Panc1 (cell line): ENCODE data around the gene BBS9. TPM values are rescaled to one million over a fixed set of nuclear protein-coding genes. Genes with fewer than 3 reads are reported as not detected.

Source experiments
- ATAC-seq: fragments of 200-7000 bp; cut with Tn5 transposase; 2 replicates; pipeline ENCODE4 v1.9.1; 2020; ENCODE audit warnings: mild to moderate bottlenecking, moderate library complexity
- BruUV-seq: library from RNA; stranded (reverse); fragments of 400-500 nt; replicated peaks from 2 replicates; lab custom pipeline; 2021; lab: Mats Ljungman, UMichigan
- CTCF ChIA-PET: fragments of 300-600 bp; sonication (Branson Sonifier 250); formaldehyde crosslinking; loops from one replicate; lab custom pipeline; 2022; ENCODE audit warnings: antibody characterized with exemption; lab: Charles Lee
- POLR2A ChIA-PET: fragments of 300-600 bp; sonication (Branson Sonifier 250); formaldehyde crosslinking; loops from one replicate; lab custom pipeline; 2022; ENCODE audit warnings: antibody characterized with exemption; lab: Charles Lee
- DNase-seq: peaks from one replicate; pipeline ENCODE4 v3.0.0-alpha.2; 2010; ENCODE audit warnings: low read depth, low spot score
- H3K27ac ChIP-seq: 2 replicates; pipeline ENCODE4 v1.5.1; 2011; ENCODE audit warnings: mild to moderate bottlenecking, low read length, inconsistent platforms
- H3K27me3 ChIP-seq: fragments of 200-500 bp; sonication (Bioruptor generic); 2 replicates; pipeline ENCODE4 v1.6.0; 2014; ENCODE audit warnings: low read length, inconsistent platforms; ENCODE audit not compliant: control insufficient read depth, insufficient read depth
- H3K36me3 ChIP-seq: fragments of 200-500 bp; sonication (Bioruptor generic); 2 replicates; pipeline ENCODE4 v1.5.1; 2014; ENCODE audit warnings: inconsistent platforms, mild to moderate bottlenecking, low read length, moderate library complexity; ENCODE audit not compliant: control insufficient read depth, insufficient read depth
- H3K4me1 ChIP-seq: 2 replicates; pipeline ENCODE4 v1.5.1; 2011; ENCODE audit warnings: inconsistent platforms, mild to moderate bottlenecking, low read length, moderate library complexity; ENCODE audit not compliant: control insufficient read depth, insufficient read depth
- H3K4me3 ChIP-seq, 2 experiments: 2 replicates each; pipeline ENCODE4 v1.5.1; 2011 to 2012; ENCODE audit warnings: low read depth in 2 of 2, low read length in 2 of 2, mild to moderate bottlenecking in 2 of 2, inconsistent platforms in 1 of 2, moderate library complexity in 1 of 2
- H3K9me3 ChIP-seq: fragments of 200-500 bp; sonication (Bioruptor generic); 2 replicates; pipeline ENCODE4 v1.5.1; 2014; ENCODE audit warnings: low read depth, mild to moderate bottlenecking, inconsistent platforms, low read length, moderate library complexity; ENCODE audit not compliant: control insufficient read depth, insufficient read depth
- CTCF ChIP-seq: fragments of 450-650 bp; IDR thresholded peaks from 2 replicates; pipeline ENCODE4 v1.5.1; 2017; ENCODE audit warnings: mild to moderate bottlenecking
- POLR2AphosphoS5 ChIP-seq: IDR thresholded peaks from 2 replicates; pipeline ENCODE4 v1.6.1; 2012; ENCODE audit warnings: mild to moderate bottlenecking, low read depth, low read length, moderate library complexity
- REST ChIP-seq, 2 experiments: IDR thresholded peaks; 2 replicates each; pipeline ENCODE4 v1.6.1; 2011 to 2012; ENCODE audit warnings: low read depth in 2 of 2, control low read depth in 1 of 2, low read length in 1 of 2, mild to moderate bottlenecking in 1 of 2, moderate library complexity in 1 of 2; ENCODE audit not compliant: insufficient read depth in 1 of 2
- SIN3A ChIP-seq: IDR thresholded peaks from 2 replicates; pipeline ENCODE4 v1.6.1; 2012; ENCODE audit warnings: low read depth, mild to moderate bottlenecking, low read length, moderate library complexity, borderline replicate concordance; ENCODE audit not compliant: insufficient read depth
- TCF7L2 ChIP-seq: IDR thresholded peaks from 2 replicates; pipeline ENCODE4 v1.6.1; 2011; ENCODE audit warnings: mild to moderate bottlenecking, low read depth, low read length, inconsistent platforms
- in situ Hi-C: cut with HindIII; loops from 2 replicates; pipeline ENCODE4 v1.10.0; 2016; ENCODE audit warnings: low sequenced_read_pairs, low pct_unique_long_range_greater_than_20kb
- intact Hi-C: fragments of 100-400 bp; cut with micrococcal nuclease; formaldehyde crosslinking; loops from one replicate; pipeline ENCODE4 v1.10.0; 2022; ENCODE audit not compliant: unreplicated experiment
- total RNA-seq: library from RNA; stranded (reverse); gene quantifications from one replicate; pipeline ENCODE4 v1.2.1, GENCODE V29; 2021; ENCODE audit not compliant: unreplicated experiment

BBS9 gene
- total RNA-seq, 1 experiment from 2014 or later = 6.9 TPM

DNA sequence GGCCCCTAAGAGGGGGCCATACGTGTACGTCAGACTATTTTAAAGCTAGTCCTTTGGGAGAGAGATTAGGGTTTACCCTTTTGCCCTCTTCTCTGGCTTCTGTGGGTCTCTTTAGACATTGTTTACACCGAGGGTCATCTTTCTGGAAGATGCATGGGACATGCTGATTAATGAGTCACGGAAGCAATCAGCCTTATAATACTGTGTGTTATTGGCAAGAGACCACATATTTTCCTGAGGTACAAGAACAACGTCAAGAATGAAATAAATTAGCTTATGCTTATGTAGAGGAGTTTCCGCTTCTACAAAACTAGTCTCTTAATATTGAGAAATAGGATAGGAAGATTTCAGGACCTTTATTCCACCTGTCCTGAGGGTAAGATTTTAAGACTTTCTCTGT, 327.7 kb downstream of the BBS9 start:
- no peak for TF ChIP-seq REST (IDR thresholded peaks at IDR 0.05; ENCODE audit: insufficient read depth in 1 of 2, low read depth in 2 of 2, low read length in 1 of 2)
- TF ChIP-seq POLR2AphosphoS5 = no peak
- TF ChIP-seq CTCF = no peak
- no peak for TF ChIP-seq SIN3A
- TF ChIP-seq TCF7L2 = no peak
- DNase-seq (no peak), ATAC-seq (no peak)
- CTCF ChIA-PET = no interaction called here
- Histone ChIP-seq H3K27me3 (no peaks in the 10 kb centered on the region), H3K36me3 (no peaks in the 10 kb centered on the region), H3K9me3 (no peaks in the 10 kb centered on the region), H3K4me3 (no peak overlapping the region), H3K4me1 (no peaks in the 10 kb centered on the region), H3K27ac (no peak overlapping the region)
- intact Hi-C loops = loop anchor here (10.0 kb wide), 1 partner anchor 438 kb away; no protein-coding TSS in a partner anchor
- POLR2A ChIA-PET = no interaction called here
- BruUV-seq = no TSS peak
- in situ Hi-C loops = no loop called here

- DNase-seq (no peak), ATAC-seq (no peak)
- Histone ChIP-seq H3K4me1 (no peaks in the 10 kb centered on the region), H3K9me3 (no peaks in the 10 kb centered on the region), H3K27me3 (no peaks in the 10 kb centered on the region), H3K4me3 (no peak overlapping the region), H3K27ac (no peak overlapping the region), H3K36me3 (no peaks in the 10 kb centered on the region)
- intact Hi-C loops = loop anchor here (10.0 kb wide), 1 partner anchor 436 kb away; no protein-coding TSS in a partner anchor
- no TSS peak for BruUV-seq
- CTCF ChIA-PET = interaction anchor here (1.1 kb wide), 1 partner anchor 435 kb away, joined by 3 read pairs; no protein-coding TSS in a partner anchor
- in situ Hi-C loops = no loop called here
- POLR2A ChIA-PET = no interaction called here
- no peak for TF ChIP-seq SIN3A
- TF ChIP-seq TCF7L2 = no peak
- no peak for TF ChIP-seq POLR2AphosphoS5
- no peak for TF ChIP-seq REST (IDR thresholded peaks at IDR 0.05; ENCODE audit: insufficient read depth in 1 of 2, low read depth in 2 of 2, low read length in 1 of 2)
- TF ChIP-seq CTCF = no peak
Measured at GRCh38 chr7:33458581-33458980, 329.2 kb downstream of the BBS9 start.
